Measurements from ENCODE around the gene BCL2L15.

DNA sequence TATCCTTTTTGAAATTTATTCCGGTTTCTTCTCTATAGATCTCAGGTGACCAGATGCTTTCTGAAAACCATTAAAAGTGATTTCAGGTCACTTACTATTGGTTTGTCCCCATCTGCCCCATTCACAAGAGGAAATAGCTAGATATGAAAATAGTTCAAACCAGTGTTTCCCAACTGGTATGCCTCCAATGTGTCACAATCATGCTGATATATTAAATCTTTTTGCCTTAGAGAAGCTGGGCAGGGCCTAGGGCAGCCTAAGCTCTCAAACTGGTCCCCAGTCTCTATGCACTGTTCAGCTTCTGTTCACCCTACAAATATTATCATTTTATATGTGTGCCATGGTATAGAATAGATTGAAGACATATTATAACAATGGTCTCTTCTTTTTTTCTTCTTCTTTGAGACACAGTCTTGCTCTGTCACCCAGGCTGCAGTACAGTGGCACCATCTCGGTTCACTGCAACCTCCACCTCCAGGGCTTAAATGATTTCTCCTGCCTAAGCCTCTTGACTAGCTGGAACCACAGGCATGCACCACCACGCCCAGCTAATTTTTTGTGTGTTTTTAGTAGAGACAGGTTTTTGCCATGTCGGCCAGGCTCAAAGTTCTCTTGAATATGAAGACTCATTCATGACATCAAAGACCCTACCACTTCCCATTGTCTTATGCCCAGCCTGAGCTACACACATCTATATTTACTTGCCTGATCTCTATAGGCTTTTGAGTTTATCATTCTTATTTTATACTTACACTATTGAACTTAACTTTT is 31.6 kb downstream of the BCL2L15 start:
- TF ChIP-seq EP300 (IDR thresholded peaks at IDR 0.05): no peak
- no peak for TF ChIP-seq CTCF (IDR thresholded peaks at IDR 0.05)
- TF ChIP-seq POLR2A (IDR thresholded peaks at IDR 0.05): no peak
